A549 (cell line): Measurements from ENCODE around the gene PAPLN.

Experiments
- CTCF ChIP-seq: fragments of >200 bp; sonication (Bioruptor Twin); formaldehyde crosslinking; IDR thresholded peaks from 3 replicates; pipeline ENCODE4 v1.5.1; 2016
- GATA3 ChIP-seq: IDR thresholded peaks from 2 replicates; pipeline ENCODE4 v1.6.1; 2012; ENCODE audit warnings: borderline replicate concordance
- HOXA7 ChIP-seq: fragments of 250-450 bp; sonication (Bioruptor Pico); IDR thresholded peaks from 2 replicates; pipeline ENCODE4 v1.5.0; 2020; ENCODE audit warnings: mild to moderate bottlenecking, moderate library complexity
- MYC ChIP-seq: IDR thresholded peaks from 2 replicates; pipeline ENCODE4 v1.6.1; 2012; ENCODE audit warnings: mild to moderate bottlenecking, inconsistent platforms, low read length, improper control_type of control experiment, borderline replicate concordance
- POLR2A ChIP-seq: IDR thresholded peaks from 2 replicates; pipeline ENCODE4 v1.6.1; 2012; ENCODE audit warnings: mild to moderate bottlenecking, low read length
- SMC3 ChIP-seq: fragments of >200 bp; sonication (Bioruptor Twin); formaldehyde crosslinking; IDR thresholded peaks from 3 replicates; pipeline ENCODE4 v1.6.1; 2018; ENCODE audit warnings: inconsistent platforms

GRCh38 chr14:73250317-73250713 is 13.0 kb downstream of the PAPLN start:
- no peak for TF ChIP-seq GATA3
- TF ChIP-seq CTCF: no peak
- TF ChIP-seq POLR2A: no peak
- TF ChIP-seq MYC: no peak
- no peak for TF ChIP-seq HOXA7 (CRISPR knock-in tag)
- TF ChIP-seq SMC3: no peak
